WERI-Rb-1 (cell line): ENCODE data around the gene HIGD1A.

Source experiments
- DNase-seq: peaks from one replicate; pipeline ENCODE4 v3.0.0-alpha.2; 2020
- H3K27ac ChIP-seq: fragments of 250-450 bp; sonication (Bioruptor Pico); 2 replicates; pipeline ENCODE4 v1.5.1; 2020; ENCODE audit warnings: mild to moderate bottlenecking, moderate library complexity
- H3K27me3 ChIP-seq: fragments of 250-450 bp; sonication (Bioruptor Pico); 2 replicates; pipeline ENCODE4 v1.5.1; 2021; ENCODE audit warnings: mild to moderate bottlenecking, low read depth, moderate library complexity; ENCODE audit not compliant: insufficient read depth, severe bottlenecking
- H3K36me3 ChIP-seq: fragments of 250-450 bp; sonication (Bioruptor Pico); 2 replicates; pipeline ENCODE4 v1.5.1; 2020; ENCODE audit warnings: mild to moderate bottlenecking, moderate library complexity
- H3K4me3 ChIP-seq: 2 replicates; pipeline ENCODE4 v1.5.1; 2011; ENCODE audit warnings: low read depth, mild to moderate bottlenecking, control low read depth, low read length
- H3K9me3 ChIP-seq: fragments of 250-450 bp; sonication (Bioruptor Pico); 2 replicates; pipeline ENCODE4 v1.5.1; 2021; ENCODE audit warnings: mild to moderate bottlenecking, moderate library complexity; ENCODE audit not compliant: severe bottlenecking
- CTCF ChIP-seq: IDR thresholded peaks from 2 replicates; pipeline ENCODE4 v1.5.1; 2011; ENCODE audit warnings: low read depth, mild to moderate bottlenecking, control low read depth, inconsistent platforms, low read length

The HIGD1A gene

GRCh38 chr3:42807929-42808328 lies 3.6 kb upstream of the HIGD1A start:
- H3K36me3 ChIP-seq, result no peaks in the 10 kb centered on the region
- H3K9me3 ChIP-seq, result no peaks in the 10 kb centered on the region
- H3K27ac ChIP-seq, result no peak overlapping the region
- no peak for TF ChIP-seq CTCF
- DNase-seq, result no peak
- no peaks in the 10 kb centered on the region for H3K27me3 ChIP-seq
- H3K4me3 ChIP-seq, result no peak overlapping the region

- Histone ChIP-seq H3K27ac (no peak overlapping the region; the same call in 1 of the 2 replicates), H3K27me3 (no peaks in the 10 kb centered on the region), H3K4me3 (peak overlapping the region; percentile 65), H3K9me3 (no peaks in the 10 kb centered on the region), H3K36me3 (peaks cover 14% of the 10 kb centered on the region)
- no peak for DNase-seq
- TF ChIP-seq CTCF, result no peak
These were observed 991 bp upstream of the HIGD1A start for GRCh38 chr3:42805141-42805821.

- H3K27ac ChIP-seq, result peak overlapping the region; percentile 90
- no peak for TF ChIP-seq CTCF
- DNase-seq, result no peak
These were observed 492 bp upstream of the HIGD1A start for GRCh38 chr3:42804831-42805132.

GRCh38 chr3:42803414-42804105 lies 730 bp downstream of the HIGD1A start:
- peak overlapping the region; percentile 65 for H3K4me3 ChIP-seq
- H3K27ac ChIP-seq, result peak overlapping the region; percentile 90
- DNase-seq, result peak; percentile 42
- TF ChIP-seq CTCF, result no peak
- H3K27me3 ChIP-seq, result no peaks in the 10 kb centered on the region
- H3K36me3 ChIP-seq, result peaks cover 14% of the 10 kb centered on the region
- no peaks in the 10 kb centered on the region for H3K9me3 ChIP-seq

More at GRCh38 chr3:42804831-42805132, 492 bp upstream of the HIGD1A start:
- H3K4me3 ChIP-seq, result peak overlapping the region; percentile 65
- no peaks in the 10 kb centered on the region for H3K27me3 ChIP-seq
- peaks cover 14% of the 10 kb centered on the region for H3K36me3 ChIP-seq
- no peaks in the 10 kb centered on the region for H3K9me3 ChIP-seq

- Histone ChIP-seq H3K4me3 (peak overlapping the region; percentile 65), H3K9me3 (no peaks in the 10 kb centered on the region), H3K27me3 (no peaks in the 10 kb centered on the region), H3K36me3 (peaks cover 14% of the 10 kb centered on the region), H3K27ac (peak overlapping the region; percentile 90)
- no peak for DNase-seq
- no peak for TF ChIP-seq CTCF
These were observed 1.3 kb downstream of the HIGD1A start for GRCh38 chr3:42802876-42803413.
